ENCODE measurements around the gene SIRT4. TPM values are rescaled to one million over a fixed set of nuclear protein-coding genes. Genes with fewer than 3 reads are reported as not detected.

SIRT4 gene
- total RNA-seq, 1 donor from 2014 or later, result 4.5 TPM

DNA sequence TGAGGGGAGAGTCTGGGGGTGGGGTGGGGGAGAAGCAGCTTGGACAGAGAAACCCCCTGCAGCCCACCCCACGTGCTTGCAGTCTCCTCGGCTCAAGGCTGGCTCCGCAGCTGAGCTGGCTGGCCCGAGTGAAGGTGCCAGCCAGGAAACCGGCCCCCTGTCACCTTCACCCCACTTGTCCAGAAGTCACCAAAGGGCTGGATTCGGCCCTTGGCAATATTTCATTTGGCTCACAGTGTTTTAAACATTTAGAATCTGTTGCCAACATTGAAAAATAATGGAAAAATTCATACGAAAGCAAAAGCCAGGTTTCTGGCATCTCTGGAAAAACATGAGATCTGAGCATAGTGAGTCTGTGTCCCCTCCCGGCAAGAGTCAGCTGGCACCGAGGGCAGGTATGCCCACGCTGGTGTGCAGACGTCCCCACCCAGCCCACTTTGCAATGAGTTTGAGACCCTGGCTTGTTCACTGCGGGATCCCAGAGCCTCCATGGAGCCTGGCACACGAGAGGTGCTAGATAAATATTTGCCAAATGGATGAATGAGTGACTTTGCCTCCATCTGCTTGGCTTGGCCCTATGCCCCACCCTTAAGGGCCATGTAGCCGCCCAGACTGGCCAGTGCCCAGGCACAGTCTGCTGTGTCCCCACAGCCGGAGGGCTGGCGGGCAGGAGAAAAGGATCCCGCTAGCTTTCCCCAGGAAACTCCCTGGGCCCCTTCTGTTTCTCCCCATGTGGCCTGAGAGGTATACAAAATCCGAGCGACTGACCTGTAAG, 48.6 kb downstream of the SIRT4 start:
- TF ChIP-seq, protein P1, sequence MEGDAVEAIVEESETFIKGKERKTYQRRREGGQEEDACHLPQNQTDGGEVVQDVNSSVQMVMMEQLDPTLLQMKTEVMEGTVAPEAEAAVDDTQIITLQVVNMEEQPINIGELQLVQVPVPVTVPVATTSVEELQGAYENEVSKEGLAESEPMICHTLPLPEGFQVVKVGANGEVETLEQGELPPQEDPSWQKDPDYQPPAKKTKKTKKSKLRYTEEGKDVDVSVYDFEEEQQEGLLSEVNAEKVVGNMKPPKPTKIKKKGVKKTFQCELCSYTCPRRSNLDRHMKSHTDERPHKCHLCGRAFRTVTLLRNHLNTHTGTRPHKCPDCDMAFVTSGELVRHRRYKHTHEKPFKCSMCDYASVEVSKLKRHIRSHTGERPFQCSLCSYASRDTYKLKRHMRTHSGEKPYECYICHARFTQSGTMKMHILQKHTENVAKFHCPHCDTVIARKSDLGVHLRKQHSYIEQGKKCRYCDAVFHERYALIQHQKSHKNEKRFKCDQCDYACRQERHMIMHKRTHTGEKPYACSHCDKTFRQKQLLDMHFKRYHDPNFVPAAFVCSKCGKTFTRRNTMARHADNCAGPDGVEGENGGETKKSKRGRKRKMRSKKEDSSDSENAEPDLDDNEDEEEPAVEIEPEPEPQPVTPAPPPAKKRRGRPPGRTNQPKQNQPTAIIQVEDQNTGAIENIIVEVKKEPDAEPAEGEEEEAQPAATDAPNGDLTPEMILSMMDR (IDR thresholded peaks at IDR 0.05; ENCODE audit: unreplicated experiment), result no peak
- DNase-seq (ENCODE audit: low spot score, unreplicated experiment), result no peak
- Mint-ChIP-seq H3K27ac (no peak overlapping the region), H3K36me3 (ENCODE audit: insufficient read depth) (peaks cover 19% of the 10 kb centered on the region), H3K4me3 (ENCODE audit: low read depth) (no peak overlapping the region), H3K27me3 (no peaks in the 10 kb centered on the region), H3K4me1 (ENCODE audit: low read depth) (no peaks in the 10 kb centered on the region), H3K9me3 (ENCODE audit: low read depth) (no peaks in the 10 kb centered on the region)

DNA sequence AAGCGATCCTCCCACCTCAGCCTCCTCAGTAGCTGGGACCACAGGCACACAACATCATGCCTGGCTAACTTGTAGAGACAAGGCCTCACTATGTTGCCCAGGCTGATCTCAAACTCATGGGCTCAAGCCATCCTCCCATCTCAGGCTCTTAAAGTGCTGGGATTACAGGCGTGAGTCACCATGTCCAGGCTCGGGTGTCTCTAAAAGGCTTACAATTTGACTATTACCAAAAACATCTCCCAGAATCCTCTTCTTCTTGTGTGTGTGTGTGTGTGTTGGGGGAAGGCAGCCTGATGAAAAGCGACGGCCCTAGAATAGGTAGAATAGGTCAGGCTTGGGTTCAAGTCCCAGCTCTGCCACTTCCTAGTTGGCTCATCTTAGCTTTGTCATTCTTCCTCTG, 50.0 kb downstream of the SIRT4 start:
- DNase-seq (ENCODE audit: low spot score, unreplicated experiment), result no peak
- H3K36me3 Mint-ChIP-seq (ENCODE audit: insufficient read depth), result peaks cover 22% of the 10 kb centered on the region
- no peaks in the 10 kb centered on the region for H3K4me1 Mint-ChIP-seq (ENCODE audit: low read depth)
- no peaks in the 10 kb centered on the region for H3K27me3 Mint-ChIP-seq
- no peak overlapping the region for H3K4me3 Mint-ChIP-seq (ENCODE audit: low read depth)
- no peak overlapping the region for H3K27ac Mint-ChIP-seq
- TF ChIP-seq, protein P1 (IDR thresholded peaks at IDR 0.05; ENCODE audit: unreplicated experiment), result no peak
- H3K9me3 Mint-ChIP-seq (ENCODE audit: low read depth), result no peaks in the 10 kb centered on the region

- Mint-ChIP-seq H3K4me3 (ENCODE audit: low read depth) (no peak overlapping the region), H3K9me3 (ENCODE audit: low read depth) (no peaks in the 10 kb centered on the region), H3K4me1 (ENCODE audit: low read depth) (peaks cover 1% of the 10 kb centered on the region), H3K27ac (no peak overlapping the region), H3K36me3 (ENCODE audit: insufficient read depth) (peaks cover 28% of the 10 kb centered on the region), H3K27me3 (no peaks in the 10 kb centered on the region)
- TF ChIP-seq, protein P1 (IDR thresholded peaks at IDR 0.05; ENCODE audit: unreplicated experiment), result no peak
- no peak for DNase-seq (ENCODE audit: low spot score, unreplicated experiment)
Observed at GRCh38 chr12:120353136-120353535, 51.0 kb downstream of the SIRT4 start.

- H3K27me3 Mint-ChIP-seq, result no peaks in the 10 kb centered on the region
- TF ChIP-seq, protein P1 (IDR thresholded peaks at IDR 0.05; ENCODE audit: unreplicated experiment), result no peak
- DNase-seq (ENCODE audit: low spot score, unreplicated experiment), result no peak
- peaks cover 30% of the 10 kb centered on the region for H3K36me3 Mint-ChIP-seq (ENCODE audit: insufficient read depth)
- peaks cover 3% of the 10 kb centered on the region for H3K4me1 Mint-ChIP-seq (ENCODE audit: low read depth)
- peak overlapping the region; percentile 38 for H3K27ac Mint-ChIP-seq
- H3K9me3 Mint-ChIP-seq (ENCODE audit: low read depth), result no peaks in the 10 kb centered on the region
- no peak overlapping the region for H3K4me3 Mint-ChIP-seq (ENCODE audit: low read depth)
Observed at GRCh38 chr12:120353556-120354317, 51.6 kb downstream of the SIRT4 start.

DNA sequence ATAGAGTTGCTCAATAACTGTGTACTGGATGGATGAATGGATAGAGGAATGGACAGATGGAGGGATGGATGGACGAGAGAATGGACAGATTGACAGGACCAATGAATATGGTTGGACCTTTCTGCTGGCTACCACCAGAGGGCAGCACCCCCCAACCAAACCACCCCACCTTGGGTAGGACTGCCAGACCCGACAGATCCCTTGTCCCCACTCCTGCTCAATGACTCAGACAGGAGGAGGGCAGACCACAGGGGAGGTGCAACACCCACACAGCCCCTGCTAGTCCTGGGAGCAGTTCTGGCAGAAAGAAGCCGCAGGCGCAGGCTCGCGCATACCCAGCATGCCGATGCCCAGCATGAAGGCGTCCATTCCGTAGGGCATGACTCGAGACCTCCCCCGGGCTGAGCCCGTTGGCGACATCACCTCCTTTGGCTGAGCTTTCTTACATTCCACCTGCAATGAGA, 54.5 kb downstream of the SIRT4 start:
- peaks cover 11% of the 10 kb centered on the region for H3K4me1 Mint-ChIP-seq (ENCODE audit: low read depth)
- peak overlapping the region; percentile 46 for H3K27ac Mint-ChIP-seq
- no peaks in the 10 kb centered on the region for H3K9me3 Mint-ChIP-seq (ENCODE audit: low read depth)
- H3K36me3 Mint-ChIP-seq (ENCODE audit: insufficient read depth), result peaks cover 36% of the 10 kb centered on the region
- no peak overlapping the region for H3K4me3 Mint-ChIP-seq (ENCODE audit: low read depth)
- H3K27me3 Mint-ChIP-seq, result no peaks in the 10 kb centered on the region
- DNase-seq (ENCODE audit: low spot score, unreplicated experiment), result peak; percentile 67
- TF ChIP-seq, protein P1 (IDR thresholded peaks at IDR 0.05; ENCODE audit: unreplicated experiment), result peak; percentile 90
